ENCODE data around the gene LENG8. TPM values are rescaled to one million over a fixed set of nuclear protein-coding genes. Genes with fewer than 3 reads are reported as not detected.

LENG8 gene
- total RNA-seq, 4 donors from 2014 or later: 57.9 to 195 (median 64.1) TPM

- H3K4me3 ChIP-seq (ENCODE audit: low read depth, poor library complexity, severe bottlenecking): no peak overlapping the region
- intact Hi-C loops (cut with DNase I; ENCODE audit: low total_unique reads): no loop called here
- DNase-seq (ENCODE audit: low spot score in 2 of 2): no peak
- no peak for TF ChIP-seq POLR2A (IDR thresholded peaks at IDR 0.05)
- TF ChIP-seq, protein P1, sequence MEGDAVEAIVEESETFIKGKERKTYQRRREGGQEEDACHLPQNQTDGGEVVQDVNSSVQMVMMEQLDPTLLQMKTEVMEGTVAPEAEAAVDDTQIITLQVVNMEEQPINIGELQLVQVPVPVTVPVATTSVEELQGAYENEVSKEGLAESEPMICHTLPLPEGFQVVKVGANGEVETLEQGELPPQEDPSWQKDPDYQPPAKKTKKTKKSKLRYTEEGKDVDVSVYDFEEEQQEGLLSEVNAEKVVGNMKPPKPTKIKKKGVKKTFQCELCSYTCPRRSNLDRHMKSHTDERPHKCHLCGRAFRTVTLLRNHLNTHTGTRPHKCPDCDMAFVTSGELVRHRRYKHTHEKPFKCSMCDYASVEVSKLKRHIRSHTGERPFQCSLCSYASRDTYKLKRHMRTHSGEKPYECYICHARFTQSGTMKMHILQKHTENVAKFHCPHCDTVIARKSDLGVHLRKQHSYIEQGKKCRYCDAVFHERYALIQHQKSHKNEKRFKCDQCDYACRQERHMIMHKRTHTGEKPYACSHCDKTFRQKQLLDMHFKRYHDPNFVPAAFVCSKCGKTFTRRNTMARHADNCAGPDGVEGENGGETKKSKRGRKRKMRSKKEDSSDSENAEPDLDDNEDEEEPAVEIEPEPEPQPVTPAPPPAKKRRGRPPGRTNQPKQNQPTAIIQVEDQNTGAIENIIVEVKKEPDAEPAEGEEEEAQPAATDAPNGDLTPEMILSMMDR (IDR thresholded peaks at IDR 0.05): no peak
- 85 to 92% methylated on average over 5 of the region's 5 CpGs for WGBS, 2 donors
Measured at GRCh38 chr19:54433697-54434096, 15.3 kb upstream of the LENG8 start.

GRCh38 chr19:54434112-54434872 lies 14.7 kb upstream of the LENG8 start:
- no peak for DNase-seq (ENCODE audit: low spot score in 2 of 2)
- 46 to 73% methylated on average over 19 to 22 of the region's 23 CpGs for WGBS, 2 donors
- TF ChIP-seq, protein P1 (IDR thresholded peaks at IDR 0.05): no peak
- TF ChIP-seq POLR2A (IDR thresholded peaks at IDR 0.05): no peak
- intact Hi-C loops (cut with DNase I; ENCODE audit: low total_unique reads): no loop called here
- no peak overlapping the region for H3K4me3 ChIP-seq (ENCODE audit: low read depth, poor library complexity, severe bottlenecking)

GRCh38 chr19:54434873-54435214 lies 14.2 kb upstream of the LENG8 start:
- WGBS, 2 donors: 36 to 72% methylated on average over 10 to 11 of the region's 11 CpGs
- no peak overlapping the region for H3K4me3 ChIP-seq (ENCODE audit: low read depth, poor library complexity, severe bottlenecking)
- intact Hi-C loops (cut with DNase I; ENCODE audit: low total_unique reads): no loop called here
- no peak for DNase-seq (ENCODE audit: low spot score in 2 of 2)
- no peak for TF ChIP-seq POLR2A (IDR thresholded peaks at IDR 0.05)
- TF ChIP-seq, protein P1 (IDR thresholded peaks at IDR 0.05): no peak

DNA sequence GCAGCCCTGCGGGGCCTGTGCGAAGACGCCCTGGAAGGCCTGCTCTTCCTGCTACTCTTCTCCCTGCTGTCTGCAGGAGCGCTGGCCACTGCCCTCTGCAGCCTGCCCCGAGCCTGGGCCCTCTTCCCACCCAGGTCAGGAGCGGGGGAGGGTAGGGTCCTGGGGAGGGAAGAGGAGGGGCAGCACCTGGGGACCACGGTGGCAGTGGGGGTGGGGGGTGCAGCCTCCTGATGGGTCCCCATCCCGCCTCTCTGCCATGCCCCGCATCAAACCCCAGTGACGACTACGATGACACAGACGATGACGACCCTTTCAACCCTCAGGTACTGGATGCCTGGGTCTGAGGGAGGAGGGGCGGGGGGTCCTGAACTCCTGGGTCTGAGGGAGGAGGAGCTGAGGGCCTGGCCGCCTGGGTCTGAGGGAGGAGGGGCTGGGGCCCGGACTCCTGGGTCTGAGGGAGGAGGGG lies 13.4 kb upstream of the LENG8 start:
- H3K4me3 ChIP-seq (ENCODE audit: low read depth, poor library complexity, severe bottlenecking): no peak overlapping the region
- WGBS, 2 donors: 35 to 64% methylated on average over 14 to 15 of the region's 16 CpGs
- intact Hi-C loops (cut with DNase I; ENCODE audit: low total_unique reads): no loop called here
- DNase-seq (ENCODE audit: low spot score in 2 of 2): no peak
- no peak for TF ChIP-seq POLR2A (IDR thresholded peaks at IDR 0.05)
- TF ChIP-seq, protein P1 (IDR thresholded peaks at IDR 0.05): no peak

- no peak for TF ChIP-seq POLR2A (IDR thresholded peaks at IDR 0.05)
- TF ChIP-seq, protein P1 (IDR thresholded peaks at IDR 0.05): no peak
- intact Hi-C loops (cut with DNase I; ENCODE audit: low total_unique reads): no loop called here
- WGBS, 2 donors: 41 to 70% methylated on average over 15 of the region's 15 CpGs
Measured at GRCh38 chr19:54436031-54436523, 12.9 kb upstream of the LENG8 start.

More at GRCh38 chr19:54436031-54436523, 12.9 kb upstream of the LENG8 start:
- H3K4me3 ChIP-seq (ENCODE audit: low read depth, poor library complexity, severe bottlenecking): no peak overlapping the region
- peak in 1 of 2 donors; percentile 83 for DNase-seq (ENCODE audit: low spot score in 2 of 2)

All from lower leg skin (tissue), 4 donors.